ENCODE measurements around the gene HNRNPU. TPM values are rescaled to one million over a fixed set of nuclear protein-coding genes. Genes with fewer than 3 reads are reported as not detected.

The HNRNPU gene
- total and polyA plus RNA-seq, 2 experiments from 2014 or later: 166 to 226 TPM

DNA sequence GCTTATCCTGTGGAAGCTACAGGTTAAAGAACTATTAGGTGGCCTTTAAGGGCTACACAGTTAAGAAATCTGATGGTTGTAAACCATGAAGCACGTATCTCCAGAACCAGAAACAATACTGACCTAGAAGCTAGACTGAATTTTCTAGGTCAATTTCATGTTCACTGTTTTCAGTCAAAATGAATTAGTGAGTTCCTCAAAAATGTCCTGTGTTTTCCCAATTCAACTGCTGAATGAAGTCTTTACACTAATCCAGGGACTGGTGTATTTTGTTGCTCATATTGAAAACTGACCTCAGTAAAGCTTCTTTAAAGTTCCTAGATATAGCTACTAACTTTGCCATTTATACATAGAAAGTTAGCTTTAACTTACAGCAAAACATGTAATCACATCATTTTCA is 6.0 kb downstream of the HNRNPU start:
- Histone ChIP-seq H4K20me1 (ENCODE audit: insufficient read depth) (peaks cover 42% of the 10 kb centered on the region), H3K36me3 (ENCODE audit: low read depth) (peaks cover 85% of the 10 kb centered on the region), H3K9me2 (ENCODE audit: insufficient read depth) (no peaks in the 10 kb centered on the region)

GRCh38 chr1:244857761-244858160 is 6.6 kb downstream of the HNRNPU start:
- no peak overlapping the region for H3K4me3 ChIP-seq
- H3K4me2 ChIP-seq (ENCODE audit: unreplicated experiment): no peak overlapping the region
- H3K4me1 ChIP-seq (ENCODE audit: insufficient read depth): peaks cover 34% of the 10 kb centered on the region
- peaks cover 100% of the 10 kb centered on the region for H3K79me2 ChIP-seq (ENCODE audit: insufficient read depth)
- peaks cover 76% of the 10 kb centered on the region for H3F3A ChIP-seq (ENCODE audit: insufficient read depth)
- 85 to 86% methylated on average over 3 of the region's 3 CpGs for WGBS, 2 experiments (ENCODE audit: low coverage in 1 of 2, low lambda C conversion rate in 2 of 2, missing lambda C conversion rate in 2 of 2)
- peaks cover 91% of the 10 kb centered on the region for H3K36me3 ChIP-seq (ENCODE audit: low read depth)
- in situ Hi-C loops (cut with MboI): loop anchor here (25.0 kb wide), 1 partner anchor 180 kb away; no protein-coding TSS in a partner anchor
- no peaks in the 10 kb centered on the region for H3K9me3 ChIP-seq (ENCODE audit: low read depth)
- peaks cover 42% of the 10 kb centered on the region for H4K20me1 ChIP-seq (ENCODE audit: insufficient read depth)
- H3K27me3 ChIP-seq (replicated peaks; ENCODE audit: insufficient read depth): no peaks in the 10 kb centered on the region
- H2AFZ ChIP-seq: no peak overlapping the region
- DNase-seq: no peak
- H3K9ac ChIP-seq: no peak overlapping the region
- TF ChIP-seq EZH2 (IDR thresholded peaks at IDR 0.05; ENCODE audit: insufficient read depth, poor library complexity, severe bottlenecking) (no peak), EZH2phosphoT487 (IDR thresholded peaks at IDR 0.05; ENCODE audit: insufficient read depth, low read depth) (no peak)
- H3K27ac ChIP-seq: no peak overlapping the region
- H3K9me2 ChIP-seq (ENCODE audit: insufficient read depth): no peaks in the 10 kb centered on the region

More for the DNA sequence above, 6.0 kb downstream of the HNRNPU start:
- Histone ChIP-seq H3K27me3 (replicated peaks; ENCODE audit: insufficient read depth) (no peaks in the 10 kb centered on the region), H3K9me3 (ENCODE audit: low read depth) (no peaks in the 10 kb centered on the region), H3K4me2 (ENCODE audit: unreplicated experiment) (no peak overlapping the region), H3K9ac (peak overlapping the region; percentile 11; the same call in 1 of the 2 replicates), H3K4me1 (ENCODE audit: insufficient read depth) (peaks cover 34% of the 10 kb centered on the region), H3K27ac (no peak overlapping the region), H2AFZ (no peak overlapping the region), H3K79me2 (ENCODE audit: insufficient read depth) (peaks cover 98% of the 10 kb centered on the region), H3K4me3 (no peak overlapping the region), H3F3A (ENCODE audit: insufficient read depth) (peaks cover 70% of the 10 kb centered on the region)
- in situ Hi-C loops (cut with MboI): loop anchor here (25.0 kb wide), 1 partner anchor 179 kb away; no protein-coding TSS in a partner anchor
- WGBS, 2 experiments (ENCODE audit: low coverage in 1 of 2, low lambda C conversion rate in 2 of 2, missing lambda C conversion rate in 2 of 2): 68 to 75% methylated on average over 1 of the region's 1 CpG
- DNase-seq: no peak
- TF ChIP-seq EZH2phosphoT487 (IDR thresholded peaks at IDR 0.05; ENCODE audit: insufficient read depth, low read depth) (no peak), EZH2 (IDR thresholded peaks at IDR 0.05; ENCODE audit: insufficient read depth, poor library complexity, severe bottlenecking) (no peak)

GRCh38 chr1:244854865-244855578 is 9.3 kb downstream of the HNRNPU start:
- no peak for DNase-seq
- Histone ChIP-seq H2AFZ (no peak overlapping the region), H3K4me1 (ENCODE audit: insufficient read depth) (peaks cover 18% of the 10 kb centered on the region), H3K9me3 (ENCODE audit: low read depth) (no peaks in the 10 kb centered on the region), H3K4me3 (no peak overlapping the region), H3K27me3 (replicated peaks; ENCODE audit: insufficient read depth) (no peaks in the 10 kb centered on the region), H3K36me3 (ENCODE audit: low read depth) (peaks cover 100% of the 10 kb centered on the region), H4K20me1 (ENCODE audit: insufficient read depth) (peaks cover 15% of the 10 kb centered on the region; the same call in 1 of the 2 replicates), H3F3A (ENCODE audit: insufficient read depth) (peaks cover 84% of the 10 kb centered on the region), H3K4me2 (ENCODE audit: unreplicated experiment) (no peak overlapping the region), H3K27ac (no peak overlapping the region), H3K79me2 (ENCODE audit: insufficient read depth) (peaks cover 100% of the 10 kb centered on the region), H3K9me2 (ENCODE audit: insufficient read depth) (no peaks in the 10 kb centered on the region), H3K9ac (no peak overlapping the region)
- in situ Hi-C loops (cut with MboI): loop anchor here (25.0 kb wide), 1 partner anchor 182 kb away; no protein-coding TSS in a partner anchor
- TF ChIP-seq EZH2 (IDR thresholded peaks at IDR 0.05; ENCODE audit: insufficient read depth, poor library complexity, severe bottlenecking) (no peak), EZH2phosphoT487 (IDR thresholded peaks at IDR 0.05; ENCODE audit: insufficient read depth, low read depth) (no peak)
- 83 to 85% methylated on average over 7 of the region's 7 CpGs for WGBS, 2 experiments (ENCODE audit: low coverage in 1 of 2, low lambda C conversion rate in 2 of 2, missing lambda C conversion rate in 2 of 2)

DNA sequence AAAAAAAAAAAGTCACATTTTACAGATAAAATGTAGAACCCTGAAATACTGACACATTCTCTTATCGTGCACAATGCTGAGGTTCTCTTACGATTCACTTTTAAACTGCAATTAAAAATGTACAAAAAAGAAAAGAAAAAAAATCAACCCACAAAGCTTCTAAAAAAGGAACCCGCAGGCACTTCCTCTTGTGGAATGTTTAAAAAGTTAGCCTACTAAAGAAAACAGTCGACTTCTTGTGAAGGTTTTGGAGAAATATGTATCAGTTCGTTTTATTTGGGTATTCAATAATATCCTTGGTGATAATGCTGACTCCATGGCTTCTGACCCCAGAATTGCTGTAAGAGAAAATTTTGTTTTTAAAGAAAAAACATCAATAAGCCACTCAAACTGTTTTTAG is 10.2 kb downstream of the HNRNPU start:
- 89 to 92% methylated on average over 5 of the region's 5 CpGs for WGBS, 2 experiments (ENCODE audit: low coverage in 1 of 2, low lambda C conversion rate in 2 of 2, missing lambda C conversion rate in 2 of 2)

More for the DNA sequence above, 10.2 kb downstream of the HNRNPU start:
- no peak for DNase-seq
- no peaks in the 10 kb centered on the region for H3K9me3 ChIP-seq (ENCODE audit: low read depth)
- H3K9ac ChIP-seq: no peak overlapping the region
- H4K20me1 ChIP-seq (ENCODE audit: insufficient read depth): peaks cover 9% of the 10 kb centered on the region; the same call in 1 of the 2 replicates
- peaks cover 100% of the 10 kb centered on the region for H3K36me3 ChIP-seq (ENCODE audit: low read depth)
- H3K27me3 ChIP-seq (replicated peaks; ENCODE audit: insufficient read depth): no peaks in the 10 kb centered on the region
- H3K9me2 ChIP-seq (ENCODE audit: insufficient read depth): no peaks in the 10 kb centered on the region
- peaks cover 93% of the 10 kb centered on the region for H3F3A ChIP-seq (ENCODE audit: insufficient read depth)
- H3K4me2 ChIP-seq (ENCODE audit: unreplicated experiment): no peak overlapping the region
- TF ChIP-seq EZH2phosphoT487 (IDR thresholded peaks at IDR 0.05; ENCODE audit: insufficient read depth, low read depth) (no peak), EZH2 (IDR thresholded peaks at IDR 0.05; ENCODE audit: insufficient read depth, poor library complexity, severe bottlenecking) (no peak)
- in situ Hi-C loops (cut with MboI): loop anchor here (25.0 kb wide), 1 partner anchor 183 kb away; no protein-coding TSS in a partner anchor
- H2AFZ ChIP-seq: no peak overlapping the region
- H3K79me2 ChIP-seq (ENCODE audit: insufficient read depth): peaks cover 100% of the 10 kb centered on the region
- no peak overlapping the region for H3K4me3 ChIP-seq
- H3K27ac ChIP-seq: no peak overlapping the region
- peaks cover 10% of the 10 kb centered on the region; the same call in 1 of the 2 replicates for H3K4me1 ChIP-seq (ENCODE audit: insufficient read depth)

All from GM23248 (cell line).